SK-N-SH (cell line): ENCODE measurements around the gene VPS33A. TPM values are rescaled to one million over a fixed set of nuclear protein-coding genes. Genes with fewer than 3 reads are reported as not detected.

Source experiments
- CTCF ChIA-PET: fragments of 300-600, 350-600 bp; formaldehyde crosslinking; extraction: SDS; loops from one replicate; lab custom pipeline; 2021; lab: Yijun Ruan, JAX
- POLR2A ChIA-PET: fragments of 350-600 bp; sonication (Branson Sonifier 250); formaldehyde crosslinking; extraction: SDS; loops from one replicate; lab custom pipeline; 2020; ENCODE audit warnings: antibody characterized with exemption, inconsistent platforms; lab: Yijun Ruan, JAX
- DNase-seq: peaks from one replicate; pipeline ENCODE4 v3.0.0; 2012
- H2AFZ ChIP-seq: fragments of 200-600 bp; sonication (generic); 2 replicates; pipeline ENCODE4 v1.8.1; 2016; ENCODE audit warnings: antibody characterized with exemption, mild to moderate bottlenecking, low read depth
- H3F3A ChIP-seq: fragments of 200-600 bp; sonication (generic); replicated peaks from 2 replicates; pipeline ENCODE3; 2016; ENCODE audit warnings: antibody characterized with exemption, mild to moderate bottlenecking; ENCODE audit not compliant: insufficient read depth
- H3K27ac ChIP-seq, 2 experiments: fragments of 200-500 bp in 1 of 2; fragments of 200-600 bp in 1 of 2; sonication (Bioruptor generic) in 1 of 2; sonication (generic), shearing (Covaris generic) in 1 of 2; 2 replicates each; pipeline versions ENCODE4 v1.5.1 to v1.6.1; 2014 to 2016; ENCODE audit warnings: low read depth in 2 of 2, inconsistent platforms in 1 of 2, low read length in 1 of 2, mild to moderate bottlenecking in 1 of 2, mixed read lengths in 1 of 2
- H3K27me3 ChIP-seq: fragments of 200-600 bp; sonication (generic), shearing (Covaris generic); 2 replicates; pipeline ENCODE4 v1.6.1; 2016; ENCODE audit warnings: mixed run types; ENCODE audit not compliant: insufficient read depth
- H3K36me3 ChIP-seq, 2 experiments: fragments of 200-500 bp in 1 of 2; fragments of 200-600 bp in 1 of 2; sonication (Bioruptor generic) in 1 of 2; sonication (generic) in 1 of 2; replicated peaks in 1 of 2; 2 replicates each; pipeline versions ENCODE3 to v1.5.1; 2014 to 2016; ENCODE audit warnings: low read length in 1 of 2, mild to moderate bottlenecking in 1 of 2; ENCODE audit not compliant: insufficient read depth in 2 of 2, control insufficient read depth in 1 of 2
- H3K4me1 ChIP-seq, 2 experiments: fragments of 200-500 bp in 1 of 2; fragments of 200-600 bp in 1 of 2; sonication (Bioruptor generic) in 1 of 2; sonication (generic), shearing (Covaris generic) in 1 of 2; 2 replicates each; pipeline versions ENCODE4 v1.5.1 to v1.6.1; 2014 to 2016; ENCODE audit warnings: low read depth in 1 of 2, low read length in 1 of 2, mixed run types in 1 of 2; ENCODE audit not compliant: insufficient read depth in 2 of 2, control insufficient read depth in 1 of 2
- H3K4me2 ChIP-seq: fragments of 200-600 bp; sonication (generic), shearing (Covaris generic); 2 replicates; pipeline ENCODE4 v1.6.1; 2017; ENCODE audit warnings: mixed run types
- H3K4me3 ChIP-seq, 2 experiments: fragments of 200-500 bp in 1 of 2; fragments of 200-600 bp in 1 of 2; sonication (Bioruptor generic) in 1 of 2; sonication (generic), shearing (Covaris generic) in 1 of 2; 2 replicates each; pipeline versions ENCODE4 v1.5.1 to v1.8.1; 2014 to 2016; ENCODE audit warnings: low read depth in 2 of 2, inconsistent platforms in 1 of 2, low read length in 1 of 2, mild to moderate bottlenecking in 1 of 2, mixed read lengths in 1 of 2, moderate library complexity in 1 of 2
- H3K79me2 ChIP-seq: fragments of 200-600 bp; sonication (generic); 2 replicates; pipeline ENCODE4 v1.8.1; 2017; ENCODE audit warnings: mild to moderate bottlenecking; ENCODE audit not compliant: insufficient read depth
- H3K9ac ChIP-seq: fragments of 200-600 bp; sonication (generic); 2 replicates; pipeline ENCODE4 v1.6.1; 2017; ENCODE audit warnings: mixed run types
- H3K9me2 ChIP-seq: fragments of 200-600 bp; sonication (generic); 2 replicates; pipeline ENCODE4 v1.6.1; 2017; ENCODE audit warnings: mixed run types
- H3K9me3 ChIP-seq: fragments of 200-600 bp; sonication (generic); 2 replicates; pipeline ENCODE4 v1.6.1; 2017; ENCODE audit warnings: mixed run types, mild to moderate bottlenecking, moderate library complexity
- H4K20me1 ChIP-seq: fragments of 200-600 bp; sonication (generic); 2 replicates; pipeline ENCODE4 v1.6.1; 2017; ENCODE audit warnings: mild to moderate bottlenecking, mixed run types; ENCODE audit not compliant: insufficient read depth
- CHD2 ChIP-seq: fragments of 150-350 bp; IDR thresholded peaks from 2 replicates; pipeline ENCODE4 v1.6.1; 2018; ENCODE audit warnings: low read length; ENCODE audit not compliant: partially characterized antibody
- CTCF ChIP-seq: fragments of 200-600 bp; sonication (generic); IDR thresholded peaks from 2 replicates; pipeline ENCODE4 v1.6.1; 2017; ENCODE audit warnings: antibody characterized with exemption, mild to moderate bottlenecking, moderate library complexity
- EP300 ChIP-seq, 2 experiments: IDR thresholded peaks; 2 replicates each; pipeline versions ENCODE4 v1.4.0 to v1.6.1; 2012; ENCODE audit warnings: borderline replicate concordance in 1 of 2, low read depth in 1 of 2, low read length in 1 of 2
- FOSL2 ChIP-seq: IDR thresholded peaks from 2 replicates; pipeline ENCODE4 v1.4.0; 2012; ENCODE audit warnings: low read depth, mild to moderate bottlenecking, moderate library complexity, borderline replicate concordance
- MAX ChIP-seq: IDR thresholded peaks from 2 replicates; pipeline ENCODE4 v1.4.0; 2012; ENCODE audit warnings: low read depth
- MXI1 ChIP-seq: IDR thresholded peaks from 2 replicates; pipeline ENCODE4 v1.6.1; 2012; ENCODE audit warnings: mild to moderate bottlenecking, low read depth, low read length, improper control_type of control experiment
- NRF1 ChIP-seq: IDR thresholded peaks from 2 replicates; pipeline ENCODE4 v1.6.1; 2012; ENCODE audit warnings: low read depth, mild to moderate bottlenecking, low read length
- PBX3 ChIP-seq: IDR thresholded peaks from 2 replicates; pipeline ENCODE4; 2012
- RCOR1 ChIP-seq: fragments of 150-350 bp; IDR thresholded peaks from 2 replicates; pipeline ENCODE4 v1.6.1; 2017; ENCODE audit warnings: antibody characterized with exemption, low read length
- REST ChIP-seq: IDR thresholded peaks from 2 replicates; pipeline ENCODE4 v1.6.1; 2012; ENCODE audit warnings: mild to moderate bottlenecking, low read depth, low read length, moderate library complexity
- SIN3A ChIP-seq: IDR thresholded peaks from 2 replicates; pipeline ENCODE4 v1.6.1; 2012; ENCODE audit warnings: low read depth, mild to moderate bottlenecking, low read length, moderate library complexity, borderline replicate concordance
- SMC3 ChIP-seq: IDR thresholded peaks from 2 replicates; pipeline ENCODE4 v1.6.1; 2012; ENCODE audit warnings: low read depth, low read length, improper control_type of control experiment
- TCF12 ChIP-seq: IDR thresholded peaks from 2 replicates; pipeline ENCODE4 v1.4.0; 2012
- USF1 ChIP-seq: IDR thresholded peaks from 2 replicates; pipeline ENCODE4 v1.4.0; 2012; ENCODE audit warnings: low read depth, borderline replicate concordance
- YY1 ChIP-seq: IDR thresholded peaks from 2 replicates; pipeline ENCODE4 v1.4.0; 2012; ENCODE audit warnings: low read depth, mild to moderate bottlenecking
- WGBS: methylation state at CpG from one replicate; pipeline ENCODE4 v1.1.6; 2017; ENCODE audit warnings: low lambda C conversion rate; 5-methylcytosine and 5-hydroxymethylcytosine counted together
- polyA plus RNA-seq, 3 experiments: library from polyadenylated mRNA; depleted of rRNA; stranded (reverse); fragments of >200 nt; gene quantifications; 2 replicates each; pipeline ENCODE4 v1.2.3, GENCODE V29; 2012

The VPS33A gene
- polyA plus RNA-seq, 1 of the 3 experiments (the other 2 are of a cell fraction), result 17.0 TPM

- no peak overlapping the region for H3K9ac ChIP-seq
- POLR2A ChIA-PET, result no interaction called here
- H2AFZ ChIP-seq, result no peak overlapping the region
- H3F3A ChIP-seq, result peaks cover 17% of the 10 kb centered on the region
- H3K36me3 ChIP-seq, result peaks cover 24 to 33% of the 10 kb centered on the region in 2 experiments
- peaks cover 8 to 10% of the 10 kb centered on the region in 2 experiments; a peak in 3 of 4 replicates for H3K4me1 ChIP-seq
- H3K27ac ChIP-seq, result no peak overlapping the region
- no peak overlapping the region for H3K4me2 ChIP-seq
- CTCF ChIA-PET, result interaction anchor here (1.0 to 2.3 kb wide), 3 partner anchors 25 to 50 kb away, joined by 3 to 8 read pairs (median 3); no protein-coding TSS in a partner anchor
- no peaks in the 10 kb centered on the region for H4K20me1 ChIP-seq
- H3K4me3 ChIP-seq, result no peak overlapping the region
- 75% methylated on average over 1 of the region's 1 CpG for WGBS
- H3K79me2 ChIP-seq, result no peaks in the 10 kb centered on the region
- no peaks in the 10 kb centered on the region for H3K27me3 ChIP-seq
- H3K9me2 ChIP-seq, result no peaks in the 10 kb centered on the region
- TF ChIP-seq EP300 (IDR thresholded peaks at IDR 0.05; ENCODE audit: borderline replicate concordance in 1 of 2, low read depth in 1 of 2, low read length in 1 of 2) (no peak), SIN3A (no peak), FOSL2 (no peak), RCOR1 (no peak), CHD2 (no peak), SMC3 (no peak), USF1 (no peak), MAX (no peak), NRF1 (no peak), MXI1 (no peak), PBX3 (no peak), TCF12 (no peak), YY1 (no peak), CTCF (no peak), REST (no peak)
- DNase-seq, result no peak
- no peaks in the 10 kb centered on the region for H3K9me3 ChIP-seq
These were observed 38.6 kb upstream of the VPS33A start for GRCh38 chr12:122304924-122305323.
